Keratinocyte (primary cell): ENCODE results near the gene PIERCE2.
"Not testable (repeated sequence)": the region's sequence is repeated elsewhere in the genome, so short reads cannot be mapped to it uniquely, and the experiment has no call there.

Experiments used
- CTCF ChIP-seq, 3 experiments: IDR thresholded peaks in 1 of 3; conservative IDR thresholded peaks in 1 of 3; optimal IDR thresholded peaks in 1 of 3; 2 replicates in 2 of 3; 3 replicates in 1 of 3; pipeline versions ENCODE3 to v1.5.1; 2011; ENCODE audit warnings: low read length in 3 of 3, mild to moderate bottlenecking in 3 of 3, moderate library complexity in 2 of 3, control low read depth in 1 of 3, inconsistent platforms in 1 of 3; ENCODE audit not compliant: insufficient read depth in 2 of 3; ENCODE audit errors: extremely low read depth in 1 of 3
- EZH2 ChIP-seq: IDR thresholded peaks from one replicate; pipeline ENCODE4 v1.6.1; 2012; ENCODE audit warnings: inconsistent platforms, mild to moderate bottlenecking, low read length, moderate library complexity

DNA sequence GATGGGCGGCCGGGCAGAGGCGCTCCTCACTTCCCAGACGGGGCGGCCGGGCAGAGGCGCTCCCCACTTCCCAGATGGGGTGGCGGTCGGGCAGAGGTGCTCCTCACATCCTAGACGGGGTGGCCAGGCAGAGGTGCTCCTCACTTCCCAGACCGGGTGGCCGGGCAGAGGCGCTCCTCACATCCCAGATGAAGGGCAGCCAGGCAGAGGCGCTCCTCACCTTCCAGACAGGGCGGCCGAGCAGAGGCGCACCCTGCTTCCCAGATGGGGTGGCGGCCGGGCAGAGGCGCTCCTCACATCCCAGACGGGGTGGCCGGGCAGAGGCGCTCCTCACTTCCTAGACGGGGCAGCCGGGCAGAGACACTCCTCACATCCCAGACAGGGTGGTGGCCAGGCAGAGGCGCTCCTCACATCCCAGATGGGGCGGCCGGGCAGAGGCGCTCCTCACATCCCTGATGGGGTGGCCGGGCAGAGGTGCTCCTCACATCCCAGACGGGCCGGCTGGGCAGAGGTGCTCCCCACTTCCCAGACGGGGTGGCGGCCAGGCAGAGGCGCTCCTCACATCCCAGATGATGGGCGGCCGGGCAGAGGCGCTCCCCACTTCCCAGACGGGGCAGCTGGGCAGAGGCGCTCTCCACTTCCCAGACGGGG lies 38.2 kb downstream of the PIERCE2 start:
- not testable (repeated sequence) for TF ChIP-seq CTCF (optimal IDR thresholded peaks at IDR 0.05 in 1 of 3, IDR thresholded peaks at IDR 0.05 in 1 of 3, conservative IDR thresholded peaks at IDR 0.05 in 1 of 3; ENCODE audit: extremely low read depth in 1 of 3, insufficient read depth in 2 of 3, low read length in 3 of 3); EZH2
